Measurements from ENCODE around the gene ULBP3.

DNA sequence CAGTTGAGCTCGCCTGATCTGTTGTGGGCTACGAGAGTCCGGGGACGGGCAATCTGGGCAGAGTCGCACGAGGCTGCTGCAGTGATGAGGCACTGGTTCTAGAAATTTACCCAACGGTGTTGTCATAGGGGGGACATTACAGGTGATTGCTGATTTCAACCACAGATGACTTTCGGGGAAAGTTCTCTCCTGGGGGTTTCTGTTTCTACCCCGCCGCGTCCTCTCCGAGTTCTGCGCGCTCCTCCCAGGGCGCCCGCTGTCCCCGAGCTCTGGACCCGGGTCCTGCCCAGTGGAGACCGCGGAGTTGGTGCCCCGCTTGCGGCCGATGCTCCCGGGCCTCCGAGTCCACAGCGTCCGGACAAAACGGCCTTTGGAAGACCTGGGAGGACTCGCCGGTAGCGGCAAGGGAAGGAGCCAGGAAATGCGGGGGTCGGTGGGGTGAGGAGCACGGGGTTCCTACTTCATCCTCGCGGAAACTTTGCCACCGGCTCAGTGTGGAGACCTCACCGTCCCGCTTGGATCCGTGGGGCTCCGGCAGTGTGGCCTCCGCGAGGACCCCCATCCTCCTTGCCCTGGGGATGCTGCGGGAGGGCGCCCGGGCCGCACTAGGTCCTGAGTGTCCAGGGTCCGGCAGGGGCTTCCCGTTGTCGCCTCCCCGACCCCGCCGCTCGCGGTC is 31.3 kb downstream of the ULBP3 start:
- TF ChIP-seq JUND (IDR thresholded peaks at IDR 0.05; ENCODE audit: borderline replicate concordance, low read depth, low read length), result no peak
- no peak for TF ChIP-seq JUND (tag; IDR thresholded peaks at IDR 0.05; ENCODE audit: borderline replicate concordance, low read depth, low read length)
- TF ChIP-seq, protein P1, sequence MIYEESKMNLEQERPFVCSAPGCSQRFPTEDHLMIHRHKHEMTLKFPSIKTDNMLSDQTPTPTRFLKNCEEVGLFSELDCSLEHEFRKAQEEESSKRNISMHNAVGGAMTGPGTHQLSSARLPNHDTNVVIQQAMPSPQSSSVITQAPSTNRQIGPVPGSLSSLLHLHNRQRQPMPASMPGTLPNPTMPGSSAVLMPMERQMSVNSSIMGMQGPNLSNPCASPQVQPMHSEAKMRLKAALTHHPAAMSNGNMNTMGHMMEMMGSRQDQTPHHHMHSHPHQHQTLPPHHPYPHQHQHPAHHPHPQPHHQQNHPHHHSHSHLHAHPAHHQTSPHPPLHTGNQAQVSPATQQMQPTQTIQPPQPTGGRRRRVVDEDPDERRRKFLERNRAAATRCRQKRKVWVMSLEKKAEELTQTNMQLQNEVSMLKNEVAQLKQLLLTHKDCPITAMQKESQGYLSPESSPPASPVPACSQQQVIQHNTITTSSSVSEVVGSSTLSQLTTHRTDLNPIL (CRISPR knock-in tag; IDR thresholded peaks at IDR 0.05), result no peak
- TF ChIP-seq POLR2A (conservative IDR thresholded peaks at IDR 0.05), result no peak
- TF ChIP-seq, protein P2, sequence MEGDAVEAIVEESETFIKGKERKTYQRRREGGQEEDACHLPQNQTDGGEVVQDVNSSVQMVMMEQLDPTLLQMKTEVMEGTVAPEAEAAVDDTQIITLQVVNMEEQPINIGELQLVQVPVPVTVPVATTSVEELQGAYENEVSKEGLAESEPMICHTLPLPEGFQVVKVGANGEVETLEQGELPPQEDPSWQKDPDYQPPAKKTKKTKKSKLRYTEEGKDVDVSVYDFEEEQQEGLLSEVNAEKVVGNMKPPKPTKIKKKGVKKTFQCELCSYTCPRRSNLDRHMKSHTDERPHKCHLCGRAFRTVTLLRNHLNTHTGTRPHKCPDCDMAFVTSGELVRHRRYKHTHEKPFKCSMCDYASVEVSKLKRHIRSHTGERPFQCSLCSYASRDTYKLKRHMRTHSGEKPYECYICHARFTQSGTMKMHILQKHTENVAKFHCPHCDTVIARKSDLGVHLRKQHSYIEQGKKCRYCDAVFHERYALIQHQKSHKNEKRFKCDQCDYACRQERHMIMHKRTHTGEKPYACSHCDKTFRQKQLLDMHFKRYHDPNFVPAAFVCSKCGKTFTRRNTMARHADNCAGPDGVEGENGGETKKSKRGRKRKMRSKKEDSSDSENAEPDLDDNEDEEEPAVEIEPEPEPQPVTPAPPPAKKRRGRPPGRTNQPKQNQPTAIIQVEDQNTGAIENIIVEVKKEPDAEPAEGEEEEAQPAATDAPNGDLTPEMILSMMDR (IDR thresholded peaks at IDR 0.05 in 2 of 3, conservative IDR thresholded peaks at IDR 0.05 in 1 of 3; ENCODE audit: insufficient read depth in 2 of 3, low read depth in 1 of 3, low read length in 3 of 3), result no peak
